GM06990 (cell line): ENCODE data around the gene FASTK.

Experiments used
- DNase-seq: peaks from one replicate; pipeline ENCODE4 v3.0.0-alpha.2; 2011; ENCODE audit not compliant: insufficient read length; ENCODE audit errors: extremely low read depth
- H3K27me3 ChIP-seq: replicated peaks from 2 replicates; pipeline ENCODE4 v1.6.0; 2011; ENCODE audit warnings: low read length; ENCODE audit not compliant: control insufficient read depth, insufficient read depth
- H3K36me3 ChIP-seq: 2 replicates; pipeline ENCODE4 v1.5.1; 2011; ENCODE audit warnings: low read length; ENCODE audit not compliant: control insufficient read depth, insufficient read depth
- H3K4me3 ChIP-seq: replicated peaks from 2 replicates; pipeline ENCODE4 v1.5.1; 2011; ENCODE audit warnings: low read depth, mild to moderate bottlenecking, control low read depth, low read length
- TF ChIP-seq, protein P1 (sequence below): IDR thresholded peaks from 2 replicates; pipeline ENCODE4 v1.5.1; 2011; ENCODE audit warnings: low read length, control low read depth, mild to moderate bottlenecking, inconsistent platforms; ENCODE audit not compliant: insufficient read depth, poor library complexity, severe bottlenecking

FASTK gene

DNA sequence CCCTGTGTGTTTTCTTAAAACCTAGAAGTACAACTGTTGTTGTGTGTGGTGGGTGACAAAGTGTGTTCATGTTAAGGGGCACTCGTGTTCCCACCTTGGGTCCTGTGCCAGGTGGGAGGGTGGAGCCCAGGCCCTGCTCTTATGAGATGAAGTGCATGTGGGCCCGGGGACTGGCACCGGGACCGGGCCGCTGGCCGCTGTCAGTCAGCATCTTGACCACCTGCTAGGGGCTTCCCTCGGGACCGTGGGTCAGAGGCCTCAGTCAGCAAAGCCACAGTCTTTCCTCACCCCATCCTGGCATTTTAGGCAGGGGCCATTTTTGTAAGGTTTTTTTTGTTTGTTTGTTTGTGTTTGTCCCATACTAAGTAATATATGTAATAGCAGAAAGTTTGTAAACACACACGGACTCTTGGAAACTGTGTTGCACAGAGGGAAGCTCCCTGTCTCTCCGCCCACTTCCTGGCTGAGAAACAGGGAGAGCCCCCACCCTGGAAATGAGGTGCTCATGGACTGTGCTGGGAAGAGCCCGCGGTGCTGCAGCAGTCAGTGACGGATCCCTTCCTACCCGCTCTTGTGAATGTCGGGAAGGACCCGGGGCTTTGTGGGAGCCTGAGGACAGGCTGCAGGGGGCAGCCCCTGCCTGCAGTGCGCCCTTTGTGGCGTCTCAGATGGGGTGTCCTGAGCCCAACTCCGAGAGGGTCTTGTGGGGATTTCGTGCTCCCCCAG is 19.0 kb upstream of the FASTK start:
- no peak for DNase-seq
- no peak overlapping the region for H3K4me3 ChIP-seq
- TF ChIP-seq, protein P1, sequence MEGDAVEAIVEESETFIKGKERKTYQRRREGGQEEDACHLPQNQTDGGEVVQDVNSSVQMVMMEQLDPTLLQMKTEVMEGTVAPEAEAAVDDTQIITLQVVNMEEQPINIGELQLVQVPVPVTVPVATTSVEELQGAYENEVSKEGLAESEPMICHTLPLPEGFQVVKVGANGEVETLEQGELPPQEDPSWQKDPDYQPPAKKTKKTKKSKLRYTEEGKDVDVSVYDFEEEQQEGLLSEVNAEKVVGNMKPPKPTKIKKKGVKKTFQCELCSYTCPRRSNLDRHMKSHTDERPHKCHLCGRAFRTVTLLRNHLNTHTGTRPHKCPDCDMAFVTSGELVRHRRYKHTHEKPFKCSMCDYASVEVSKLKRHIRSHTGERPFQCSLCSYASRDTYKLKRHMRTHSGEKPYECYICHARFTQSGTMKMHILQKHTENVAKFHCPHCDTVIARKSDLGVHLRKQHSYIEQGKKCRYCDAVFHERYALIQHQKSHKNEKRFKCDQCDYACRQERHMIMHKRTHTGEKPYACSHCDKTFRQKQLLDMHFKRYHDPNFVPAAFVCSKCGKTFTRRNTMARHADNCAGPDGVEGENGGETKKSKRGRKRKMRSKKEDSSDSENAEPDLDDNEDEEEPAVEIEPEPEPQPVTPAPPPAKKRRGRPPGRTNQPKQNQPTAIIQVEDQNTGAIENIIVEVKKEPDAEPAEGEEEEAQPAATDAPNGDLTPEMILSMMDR = no peak
- no peaks in the 10 kb centered on the region for H3K27me3 ChIP-seq
- no peaks in the 10 kb centered on the region for H3K36me3 ChIP-seq

DNA sequence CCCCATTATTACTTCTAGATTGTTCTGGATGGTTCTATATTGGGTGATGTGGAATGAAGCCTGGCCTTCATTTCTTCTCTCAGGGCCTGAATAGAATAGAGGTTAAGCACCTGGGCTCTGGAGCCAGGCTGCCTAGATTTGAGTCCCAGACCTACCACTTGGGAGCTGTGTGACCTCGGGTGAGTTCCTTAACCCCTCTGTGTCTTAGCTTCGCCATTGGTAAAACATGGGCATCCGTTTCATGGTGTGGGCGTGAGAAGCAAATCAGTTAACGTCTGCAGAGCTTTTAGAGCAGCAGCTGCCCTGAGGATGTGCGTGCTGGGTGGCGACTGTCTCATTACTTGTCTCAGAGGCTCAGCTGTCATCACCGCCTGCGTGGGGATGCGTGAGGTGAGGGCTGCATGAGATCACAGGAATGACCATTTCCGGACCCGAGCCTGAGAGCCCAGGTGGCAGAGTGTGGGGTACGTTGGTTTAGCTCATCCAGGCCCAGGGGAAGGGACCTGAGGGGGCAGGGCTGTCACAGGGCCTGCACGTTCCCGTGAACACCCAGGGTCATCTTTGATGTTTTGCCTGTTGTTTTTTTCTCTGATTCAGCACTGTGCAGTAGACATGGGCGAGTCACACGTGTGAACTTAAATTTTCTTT is 15.3 kb upstream of the FASTK start:
- H3K27me3 ChIP-seq = no peaks in the 10 kb centered on the region
- peaks cover 2% of the 10 kb centered on the region for H3K36me3 ChIP-seq
- no peak overlapping the region for H3K4me3 ChIP-seq
- TF ChIP-seq, protein P1 = no peak
- no peak for DNase-seq

DNA sequence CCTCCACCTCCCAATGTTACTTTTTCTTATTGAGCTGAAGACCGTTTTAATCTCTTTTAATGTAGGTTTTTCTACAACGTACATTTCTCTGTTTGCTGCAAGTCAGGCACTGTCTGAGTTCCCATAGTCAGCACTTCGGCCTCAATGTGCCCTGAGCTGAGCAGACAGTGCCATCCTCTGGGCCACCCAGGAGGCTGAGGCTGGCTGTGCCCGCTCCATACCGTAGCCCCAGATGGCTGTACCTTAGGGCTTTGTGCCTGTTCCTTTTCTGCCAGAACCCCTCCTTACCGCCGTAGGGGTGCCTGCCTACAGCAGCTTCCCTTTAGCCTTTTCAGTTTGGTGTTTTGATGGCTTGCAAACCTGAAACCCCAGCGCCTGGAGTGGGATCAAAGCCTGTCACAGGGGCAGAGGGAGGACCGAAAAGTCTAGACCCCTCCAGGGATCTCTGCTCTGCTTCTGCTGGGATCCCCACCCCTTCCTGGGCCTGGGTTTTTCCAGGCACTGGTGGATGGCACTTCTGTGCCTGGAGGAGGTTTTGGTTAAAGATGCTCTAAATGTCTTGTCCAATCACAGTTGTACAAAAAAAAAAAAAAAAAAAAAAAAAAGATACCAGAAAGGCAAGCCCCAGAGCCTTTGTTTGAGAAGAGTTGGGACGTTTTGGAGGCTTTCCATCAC is 14.7 kb upstream of the FASTK start:
- H3K4me3 ChIP-seq = no peak overlapping the region
- H3K27me3 ChIP-seq = no peaks in the 10 kb centered on the region
- TF ChIP-seq, protein P1 = no peak
- peaks cover 2% of the 10 kb centered on the region for H3K36me3 ChIP-seq
- no peak for DNase-seq

DNA sequence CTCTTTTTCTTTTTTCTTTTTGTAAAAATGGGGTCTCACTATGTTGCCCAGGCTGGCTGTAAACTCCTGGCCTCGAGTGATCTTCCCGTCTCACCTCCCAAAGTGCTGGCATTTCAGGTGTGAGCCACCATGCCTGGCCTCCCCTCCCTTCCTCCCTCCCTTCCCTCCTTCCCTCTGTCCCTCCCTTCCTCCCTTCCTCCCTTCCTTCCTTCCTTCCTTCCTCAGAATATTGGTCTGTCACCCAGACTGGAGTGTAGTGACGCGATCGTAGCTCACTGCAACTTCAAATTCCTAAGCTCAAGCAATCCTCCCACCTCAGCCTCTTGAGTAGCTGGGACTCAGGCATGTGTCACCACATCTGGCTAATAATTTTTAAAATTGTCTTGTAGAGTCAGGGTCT is 14.1 kb upstream of the FASTK start:
- TF ChIP-seq, protein P1 = no peak
- Histone ChIP-seq H3K36me3 (peaks cover 2% of the 10 kb centered on the region), H3K27me3 (no peaks in the 10 kb centered on the region), H3K4me3 (no peak overlapping the region)
- no peak for DNase-seq

DNA sequence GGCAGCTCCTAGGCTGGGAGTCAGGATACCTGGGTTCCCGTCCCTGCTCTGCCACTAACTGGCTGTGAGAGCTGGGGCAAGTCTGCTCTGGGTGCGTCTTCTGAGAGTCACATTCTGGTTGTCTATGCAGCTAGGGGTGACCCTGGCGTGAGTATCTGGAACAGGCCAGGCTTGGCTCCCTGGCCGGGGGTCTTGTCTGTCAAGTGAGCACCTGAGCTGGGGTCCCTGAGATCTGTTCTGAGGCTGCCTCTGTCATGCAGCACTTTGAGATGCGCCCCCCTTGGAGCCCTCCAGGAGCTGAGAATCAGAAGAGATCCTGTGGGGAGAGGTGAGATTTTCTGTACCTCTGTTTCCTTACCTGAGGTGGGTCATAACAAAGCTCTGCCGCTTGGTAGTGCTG is 13.1 kb upstream of the FASTK start:
- H3K4me3 ChIP-seq = no peak overlapping the region
- TF ChIP-seq, protein P1 = no peak
- DNase-seq = no peak
- no peaks in the 10 kb centered on the region for H3K27me3 ChIP-seq
- H3K36me3 ChIP-seq = peaks cover 2% of the 10 kb centered on the region
